ENCODE data around the gene RFLNA.
"Not testable (repeated sequence)": the region's sequence is repeated elsewhere in the genome, so short reads cannot be mapped to it uniquely, and the experiment has no call there.

The RFLNA gene

GRCh38 chr12:124299628-124300388, 4.9 kb downstream of the RFLNA start:
- DNase-seq (ENCODE audit: low spot score) = no peak
- TF ChIP-seq CTCF (IDR thresholded peaks at IDR 0.05; ENCODE audit: extremely low read depth, missing control alignments) = no peak

GRCh38 chr12:124300657-124301056, 5.8 kb downstream of the RFLNA start:
- not testable (repeated sequence) for DNase-seq (ENCODE audit: low spot score)

- TF ChIP-seq CTCF (IDR thresholded peaks at IDR 0.05; ENCODE audit: extremely low read depth, missing control alignments) = no peak
- DNase-seq (ENCODE audit: low spot score) = no peak
Measured at GRCh38 chr12:124301084-124301654, 6.3 kb downstream of the RFLNA start.

- no peak for TF ChIP-seq CTCF (IDR thresholded peaks at IDR 0.05; ENCODE audit: extremely low read depth, missing control alignments)
Measured at GRCh38 chr12:124302241-124302806, 7.4 kb downstream of the RFLNA start.

GRCh38 chr12:124302807-124303578, 8.1 kb downstream of the RFLNA start:
- DNase-seq (ENCODE audit: low spot score) = no peak
- TF ChIP-seq CTCF (IDR thresholded peaks at IDR 0.05; ENCODE audit: extremely low read depth, missing control alignments) = no peak

More at GRCh38 chr12:124302241-124302806, 7.4 kb downstream of the RFLNA start:
- no peak for DNase-seq (ENCODE audit: low spot score)

- DNase-seq (ENCODE audit: low spot score) = no peak
- TF ChIP-seq CTCF (IDR thresholded peaks at IDR 0.05; ENCODE audit: extremely low read depth, missing control alignments) = no peak
Measured at GRCh38 chr12:124303579-124304313, 8.9 kb downstream of the RFLNA start.

GRCh38 chr12:124304314-124304790, 9.5 kb downstream of the RFLNA start:
- DNase-seq (ENCODE audit: low spot score) = no peak
- no peak for TF ChIP-seq CTCF (IDR thresholded peaks at IDR 0.05; ENCODE audit: extremely low read depth, missing control alignments)

All from GM20000 (cell line).